HG03354 (cell line): ENCODE data around the gene OTUB2.

Source experiments
- ATAC-seq: cut with Tn5 transposase; IDR thresholded peaks from one replicate; pipeline ENCODE4 v1.9.1; 2021; ENCODE audit warnings: mild to moderate bottlenecking; ENCODE audit not compliant: unreplicated experiment, poor library complexity, severe bottlenecking

The OTUB2 gene

GRCh38 chr14:93994919-93995682 lies 31.0 kb upstream of the OTUB2 start:
- no peak for ATAC-seq

- ATAC-seq, result no peak
These were observed 29.9 kb upstream of the OTUB2 start for GRCh38 chr14:93996130-93996695.

- no peak for ATAC-seq
These were observed 29.1 kb upstream of the OTUB2 start, which contains the start of gene CCDC197 for GRCh38 chr14:93997082-93997481. TSS of gene CCDC197 (plus strand) at chr14:93997301. CDS start at chr14:93998132, 831 bp downstream.

- no peak for ATAC-seq
These were observed 27.9 kb upstream of the OTUB2 start for GRCh38 chr14:93997916-93998870.

- no peak for ATAC-seq
These were observed 27.2 kb upstream of the OTUB2 start for GRCh38 chr14:93998871-93999403.

- no peak for ATAC-seq
These were observed 26.6 kb upstream of the OTUB2 start for GRCh38 chr14:93999573-93999972.

GRCh38 chr14:94000267-94000666 lies 25.9 kb upstream of the OTUB2 start:
- no peak for ATAC-seq

GRCh38 chr14:94001016-94001415 lies 25.1 kb upstream of the OTUB2 start:
- peak; percentile 5 for ATAC-seq

- ATAC-seq, result peak; percentile 70
These were observed 24.4 kb upstream of the OTUB2 start for GRCh38 chr14:94001501-94002396.

- no peak for ATAC-seq
These were observed 22.7 kb upstream of the OTUB2 start for GRCh38 chr14:94003397-94003796.

GRCh38 chr14:94004015-94004414 lies 22.1 kb upstream of the OTUB2 start:
- no peak for ATAC-seq

- ATAC-seq, result no peak
These were observed 20.6 kb upstream of the OTUB2 start for GRCh38 chr14:94005324-94006073.

- ATAC-seq, result no peak
These were observed 17.9 kb upstream of the OTUB2 start for GRCh38 chr14:94008234-94008633.

- peak; percentile 66 for ATAC-seq
These were observed 16.4 kb upstream of the OTUB2 start for GRCh38 chr14:94009767-94010166.

GRCh38 chr14:94010625-94011024 lies 15.5 kb upstream of the OTUB2 start:
- no peak for ATAC-seq

GRCh38 chr14:94011795-94012194 lies 14.3 kb upstream of the OTUB2 start:
- no peak for ATAC-seq

GRCh38 chr14:94014382-94014781 lies 11.8 kb upstream of the OTUB2 start:
- no peak for ATAC-seq

- no peak for ATAC-seq
These were observed 10.9 kb upstream of the OTUB2 start for GRCh38 chr14:94015223-94015622.
